WTC11 (cell line): ENCODE results near the gene BCAS1.

Source experiments
- SMAD3 ChIP-seq: sonication (generic); formaldehyde crosslinking; IDR thresholded peaks from 2 replicates; pipeline ENCODE4 v1.8.0; 2022; ENCODE audit warnings: missing genetic modification reagents, mild to moderate bottlenecking, borderline replicate concordance
- ZNF263 ChIP-seq: sonication (generic); formaldehyde crosslinking; IDR thresholded peaks from 2 replicates; pipeline ENCODE4 v1.8.1; 2022; ENCODE audit warnings: low read depth, mild to moderate bottlenecking, moderate library complexity, missing genetic modification reagents

DNA sequence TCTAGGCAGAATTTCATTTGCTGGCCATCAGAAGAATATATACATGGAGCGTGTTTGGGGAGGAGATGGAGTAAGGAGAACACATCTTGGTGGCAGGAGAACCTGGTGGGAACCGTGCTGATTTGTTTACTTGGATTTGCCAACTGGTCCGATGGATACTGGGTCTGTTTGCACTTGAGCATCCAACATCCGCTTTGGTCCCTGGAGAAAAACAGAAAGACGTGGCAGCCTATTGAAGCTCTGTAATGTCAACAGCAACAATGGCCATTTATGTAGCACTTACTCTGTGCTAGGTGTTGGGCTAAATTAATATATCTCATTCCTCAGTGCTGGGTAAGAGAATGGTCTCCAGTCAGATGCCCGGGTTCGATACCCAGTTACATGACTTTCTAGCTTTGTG lies 125.6 kb downstream of the BCAS1 start:
- TF ChIP-seq SMAD3 (CRISPR knock-in tag) (no peak), ZNF263 (CRISPR knock-in tag) (no peak)
